GM19023 (cell line): ENCODE data around the gene LRATD1.

Experiments used
- ATAC-seq: cut with Tn5 transposase; IDR thresholded peaks from one replicate; pipeline ENCODE4 v1.9.1; 2021; ENCODE audit warnings: mild to moderate bottlenecking, moderate library complexity; ENCODE audit not compliant: unreplicated experiment

Gene LRATD1

GRCh38 chr2:14633061-14633460 is 544 bp downstream of the LRATD1 start:
- no peak for ATAC-seq

- no peak for ATAC-seq
Measured at GRCh38 chr2:14633461-14634181, 1.1 kb downstream of the LRATD1 start.

- ATAC-seq: peak; percentile 3
Measured at GRCh38 chr2:14634182-14634488, 1.6 kb downstream of the LRATD1 start.

- ATAC-seq: peak; percentile 65
Measured at GRCh38 chr2:14634489-14635390, 2.2 kb downstream of the LRATD1 start.

GRCh38 chr2:14635391-14635871 is 2.9 kb downstream of the LRATD1 start:
- ATAC-seq: no peak

GRCh38 chr2:14638488-14638887 is 6.0 kb downstream of the LRATD1 start:
- ATAC-seq: no peak

- ATAC-seq: no peak
Measured at GRCh38 chr2:14641116-14641515, 8.6 kb downstream of the LRATD1 start.

GRCh38 chr2:14642499-14642898 is 10.0 kb downstream of the LRATD1 start:
- no peak for ATAC-seq

- no peak for ATAC-seq
Measured at GRCh38 chr2:14647714-14648113, 15.2 kb downstream of the LRATD1 start.

- ATAC-seq: no peak
Measured at GRCh38 chr2:14650066-14650465, 17.5 kb downstream of the LRATD1 start.

- ATAC-seq: peak; percentile 94
Measured at GRCh38 chr2:14654835-14655282, 22.3 kb downstream of the LRATD1 start.

- ATAC-seq: no peak
Measured at GRCh38 chr2:14656146-14656545, 23.6 kb downstream of the LRATD1 start.

GRCh38 chr2:14661163-14661562 is 28.6 kb downstream of the LRATD1 start:
- ATAC-seq: no peak

- no peak for ATAC-seq
Measured at GRCh38 chr2:14673351-14673875, 40.9 kb downstream of the LRATD1 start.

- no peak for ATAC-seq
Measured at GRCh38 chr2:14675489-14675888, 43.0 kb downstream of the LRATD1 start.

GRCh38 chr2:14676371-14676770 is 43.9 kb downstream of the LRATD1 start:
- no peak for ATAC-seq

GRCh38 chr2:14677039-14677438 is 44.5 kb downstream of the LRATD1 start:
- ATAC-seq: no peak

GRCh38 chr2:14678761-14679160 is 46.2 kb downstream of the LRATD1 start:
- ATAC-seq: no peak

GRCh38 chr2:14681608-14682007 is 49.1 kb downstream of the LRATD1 start:
- ATAC-seq: no peak
